Thyroid gland (tissue), 4 donors: ENCODE data around the gene LRBA.

Experiments
- CTCF ChIP-seq, 6 experiments: fragments of 200-600 bp in 3 of 6; fragments of 450-650 bp in 3 of 6; sonication (generic) in 3 of 6; IDR thresholded peaks; one replicate each; pipeline ENCODE4 v1.5.1; 2016 to 2019; ENCODE audit warnings: antibody characterized with exemption in 6 of 6, mild to moderate bottlenecking in 2 of 6, inconsistent platforms in 1 of 6, moderate library complexity in 1 of 6
- POLR2A ChIP-seq, 2 donors: fragments of 450-650 bp; IDR thresholded peaks; one replicate each; pipeline ENCODE4 v1.6.1; 2017; ENCODE audit warnings: antibody characterized with exemption in 2 of 2, mild to moderate bottlenecking in 2 of 2, moderate library complexity in 1 of 2

- no peak for TF ChIP-seq CTCF (IDR thresholded peaks at IDR 0.05)
- TF ChIP-seq POLR2A (IDR thresholded peaks at IDR 0.05) = no peak
These were observed 40.8 kb downstream of the LRBA start for GRCh38 chr4:150974252-150974640.
